ENCODE results near the gene MAPK8.

DNA sequence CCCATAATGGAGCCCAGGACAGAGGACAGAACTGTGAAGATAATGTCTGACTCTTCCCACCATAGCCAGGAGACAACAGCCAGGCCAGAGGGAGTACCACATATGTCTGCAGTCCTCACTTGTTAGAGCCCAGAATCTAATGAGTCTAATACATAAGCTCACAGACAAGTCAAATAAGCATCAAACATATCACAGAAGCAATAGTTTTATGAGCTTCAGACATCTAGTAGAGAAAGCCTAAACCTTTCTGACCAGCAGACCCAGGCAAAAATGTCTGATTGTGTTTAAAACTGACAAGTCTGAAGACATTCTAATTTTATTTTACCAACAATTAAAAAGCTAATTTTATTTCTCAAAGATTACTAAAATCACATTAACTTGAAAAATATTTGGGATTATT lies 75.5 kb downstream of the MAPK8 start:
- TF ChIP-seq SUZ12 (IDR thresholded peaks at IDR 0.05) (no peak), BHLHE40 (IDR thresholded peaks at IDR 0.05; ENCODE audit: borderline replicate concordance) (no peak), ARNT (IDR thresholded peaks at IDR 0.05) (no peak), HDGF (IDR thresholded peaks at IDR 0.05; ENCODE audit: borderline replicate concordance) (no peak), SP1 (IDR thresholded peaks at IDR 0.05) (no peak), FOXA1 (IDR thresholded peaks at IDR 0.05) (no peak), FOXK2 (IDR thresholded peaks at IDR 0.05) (no peak), FOXM1 (IDR thresholded peaks at IDR 0.05; ENCODE audit: borderline replicate concordance) (no peak), TARDBP (IDR thresholded peaks at IDR 0.05) (no peak), NFRKB (IDR thresholded peaks at IDR 0.05) (no peak), ZNF384 (IDR thresholded peaks at IDR 0.05) (no peak), ELF4 (IDR thresholded peaks at IDR 0.05) (no peak)
- TF ChIP-seq, protein P1, sequence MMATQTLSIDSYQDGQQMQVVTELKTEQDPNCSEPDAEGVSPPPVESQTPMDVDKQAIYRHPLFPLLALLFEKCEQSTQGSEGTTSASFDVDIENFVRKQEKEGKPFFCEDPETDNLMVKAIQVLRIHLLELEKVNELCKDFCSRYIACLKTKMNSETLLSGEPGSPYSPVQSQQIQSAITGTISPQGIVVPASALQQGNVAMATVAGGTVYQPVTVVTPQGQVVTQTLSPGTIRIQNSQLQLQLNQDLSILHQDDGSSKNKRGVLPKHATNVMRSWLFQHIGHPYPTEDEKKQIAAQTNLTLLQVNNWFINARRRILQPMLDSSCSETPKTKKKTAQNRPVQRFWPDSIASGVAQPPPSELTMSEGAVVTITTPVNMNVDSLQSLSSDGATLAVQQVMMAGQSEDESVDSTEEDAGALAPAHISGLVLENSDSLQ (IDR thresholded peaks at IDR 0.05), result no peak
